Spleen (tissue), 11 donors: ENCODE results near the gene C11orf98. TPM values are rescaled to one million over a fixed set of nuclear protein-coding genes. Genes with fewer than 3 reads are reported as not detected.
"Not testable (repeated sequence)": the region's sequence is repeated elsewhere in the genome, so short reads cannot be mapped to it uniquely, and the experiment has no call there.

Source experiments
- DNase-seq: peaks from one replicate; pipeline ENCODE4 v3.0.0-alpha.2; 2020
- H3K27ac ChIP-seq, 8 donors: fragments of 200-600 bp; sonication (generic) in 7 of 8; 1 replicate in 4 of 8; 2 replicates in 4 of 8; pipeline versions ENCODE4 v1.5.0 to v1.8.0; 2016 to 2021; ENCODE audit warnings: inconsistent platforms in 4 of 8, mild to moderate bottlenecking in 4 of 8, moderate library complexity in 1 of 8
- H3K27me3 ChIP-seq, 7 donors: fragments of 200-600 bp; sonication (generic) in 6 of 7; replicated peaks in 1 of 7; 1 replicate in 4 of 7; 2 replicates in 3 of 7; pipeline versions ENCODE4 v1.5.0 to v1.8.0; 2016 to 2021; ENCODE audit warnings: inconsistent platforms in 3 of 7, mild to moderate bottlenecking in 1 of 7
- H3K36me3 ChIP-seq, 6 donors: fragments of 200-600 bp; sonication (generic) in 5 of 6; 1 replicate in 4 of 6; 2 replicates in 2 of 6; pipeline versions ENCODE4 v1.5.0 to v1.8.0; 2016 to 2021; ENCODE audit warnings: inconsistent platforms in 2 of 6
- H3K4me1 ChIP-seq, 6 donors: fragments of 200-600 bp; sonication (generic) in 5 of 6; 1 replicate in 3 of 6; 2 replicates in 3 of 6; pipeline versions ENCODE4 v1.5.0 to v1.8.0; 2016 to 2021; ENCODE audit warnings: inconsistent platforms in 3 of 6
- H3K4me3 ChIP-seq, 8 donors: fragments of 200-600 bp; sonication (generic) in 7 of 8; 1 replicate in 4 of 8; 2 replicates in 4 of 8; pipeline versions ENCODE4 v1.5.0 to v1.8.0; 2016 to 2021; ENCODE audit warnings: inconsistent platforms in 4 of 8, mild to moderate bottlenecking in 4 of 8, moderate library complexity in 2 of 8
- H3K9me3 ChIP-seq, 8 donors: fragments of 200-600 bp; sonication (generic) in 7 of 8; 1 replicate in 4 of 8; 2 replicates in 4 of 8; pipeline versions ENCODE4 v1.5.0 to v1.8.0; 2016 to 2021; ENCODE audit warnings: inconsistent platforms in 4 of 8
- CTCF ChIP-seq, 11 experiments: fragments of 200-600 bp in 7 of 11; fragments of 450-650 bp in 4 of 11; sonication (generic) in 4 of 11; IDR thresholded peaks in 8 of 11; conservative IDR thresholded peaks in 3 of 11; 1 replicate in 7 of 11; 2 replicates in 4 of 11; pipeline versions ENCODE4 v1.4.0 to v1.8.0; 2016 to 2021; ENCODE audit warnings: antibody characterized with exemption in 11 of 11, inconsistent platforms in 4 of 11, mild to moderate bottlenecking in 1 of 11
- POLR2A ChIP-seq, 3 donors: fragments of 450-650 bp; IDR thresholded peaks; one replicate each; pipeline ENCODE4 v1.5.1; 2017; ENCODE audit warnings: antibody characterized with exemption in 3 of 3, mild to moderate bottlenecking in 1 of 3
- POLR2AphosphoS5 ChIP-seq, 3 donors: sonication (generic); formaldehyde crosslinking; IDR thresholded peaks; one replicate each; pipeline ENCODE4 v1.5.1; 2017; ENCODE audit warnings: antibody characterized with exemption in 3 of 3
- whole genome bisulfite sequencing, 5 donors: extraction: QIAGEN DNeasy Blood & Tissue Kit in 3 of 5; methylation state at CpG; one replicate each; pipeline versions ENCODE4 v1.1.5 to v1.1.7; 2013 to 2018; 5-methylcytosine and 5-hydroxymethylcytosine counted together
- intact Hi-C: fragments of 100-400 bp; cut with DNase I; formaldehyde crosslinking; loops from one replicate; pipeline ENCODE4 v1.15.0; 2023; ENCODE audit warnings: low total_unique reads
- polyA plus RNA-seq, 3 donors: library from polyadenylated mRNA; stranded (reverse); fragments of 200-250 nt; gene quantifications; one replicate each; pipeline ENCODE4 v1.2.1, GENCODE V29; 2013
- total RNA-seq, 7 donors: library from RNA; depleted of rRNA in 3 of 7; stranded (reverse); fragments of >200 nt in 3 of 7; fragmentation: NEBNext Ultra II Directional in 4 of 7; extraction: Animal tissue kit (Norgen Biotek cat#: 25700) in 4 of 7; gene quantifications; one replicate each; pipeline versions ENCODE4 v1.1.0 to v1.2.1, GENCODE V29; 2016 to 2021
- donor health status: healthy with polysubstance abuse.
- donor health status: DM: no; HTN: no; CAD: no; lungs with moderate emphysema.
- donor health status: DM: no; HTN: no; CAD: no.
- donor health status: Bipolar disorder and iron deficiency.
- donor health status: healthy.
- donor health status: DM: no; HTN: no; CAD: no.
- donor health status: DM: yes; HTN: yes; CAD: no.

The C11orf98 gene
- total and polyA plus RNA-seq, 10 donors, result 30.9 to 164 (median 42.8) TPM

DNA sequence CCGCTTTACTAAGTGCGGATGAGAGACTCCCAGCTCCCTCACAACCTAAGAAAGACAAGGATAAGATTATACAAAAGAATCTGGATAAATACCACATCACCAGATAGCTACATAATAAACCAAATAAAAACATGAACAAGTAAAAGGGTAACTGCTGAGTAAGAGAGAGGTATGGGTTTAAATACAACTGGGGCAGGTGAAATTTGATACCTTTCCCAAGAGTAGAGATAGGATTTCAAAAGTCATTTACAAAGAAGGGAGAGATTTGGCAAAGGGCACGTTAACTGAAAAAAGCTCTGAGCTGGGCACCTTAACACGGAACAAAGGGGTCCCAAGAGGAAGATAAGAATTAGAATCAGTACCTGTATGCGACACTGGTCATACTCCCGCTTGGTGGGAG, 12.1 kb upstream of the C11orf98 start:
- peaks cover 0 to 56% (median 39%) of the 10 kb centered on the region in 6 donors for H3K36me3 ChIP-seq
- TF ChIP-seq CTCF (IDR thresholded peaks at IDR 0.05 in 8 of 11, conservative IDR thresholded peaks at IDR 0.05 in 3 of 11), result no peak
- no peak for TF ChIP-seq POLR2AphosphoS5 (IDR thresholded peaks at IDR 0.05)
- TF ChIP-seq POLR2A (IDR thresholded peaks at IDR 0.05), result no peak
- intact Hi-C loops, result loop anchor here (10.0 kb wide), 1 partner anchor 82 kb away; the partner anchor contains the start of gene TUT1
- H3K27ac ChIP-seq, result peak overlapping the region in 1 of 8 donors; percentile 94
- peaks cover 30 to 85% (median 55%) of the 10 kb centered on the region in 6 donors for H3K4me1 ChIP-seq
- peak overlapping the region in 1 of 8 donors; percentile 88 for H3K4me3 ChIP-seq
- no peaks in the 10 kb centered on the region for H3K27me3 ChIP-seq
- WGBS, 5 donors, result 88 to 91% (median 90%) methylated on average over 6 of the region's 6 CpGs
- no peak for DNase-seq
- no peaks in the 10 kb centered on the region for H3K9me3 ChIP-seq

DNA sequence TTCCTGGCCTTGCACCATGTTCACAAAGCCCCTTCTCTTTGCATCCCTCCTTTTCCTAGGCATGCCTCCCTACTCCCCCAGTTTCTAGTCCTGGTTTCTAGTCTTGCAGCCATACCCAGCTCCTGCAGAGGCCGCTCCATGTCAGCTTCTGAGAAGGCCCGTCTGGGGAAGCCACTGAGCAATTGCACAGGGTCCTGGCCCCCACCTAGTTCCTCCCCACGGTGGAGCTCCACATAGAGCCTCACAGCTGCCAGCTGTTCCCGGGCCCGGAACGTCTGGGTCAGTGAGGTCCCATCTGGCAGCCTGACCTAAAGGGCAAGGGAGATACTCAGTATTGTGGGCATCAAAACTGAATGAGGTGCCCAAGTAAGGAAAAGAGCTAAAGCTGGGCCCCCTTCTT, 11.7 kb upstream of the C11orf98 start:
- no peak for DNase-seq

DNA sequence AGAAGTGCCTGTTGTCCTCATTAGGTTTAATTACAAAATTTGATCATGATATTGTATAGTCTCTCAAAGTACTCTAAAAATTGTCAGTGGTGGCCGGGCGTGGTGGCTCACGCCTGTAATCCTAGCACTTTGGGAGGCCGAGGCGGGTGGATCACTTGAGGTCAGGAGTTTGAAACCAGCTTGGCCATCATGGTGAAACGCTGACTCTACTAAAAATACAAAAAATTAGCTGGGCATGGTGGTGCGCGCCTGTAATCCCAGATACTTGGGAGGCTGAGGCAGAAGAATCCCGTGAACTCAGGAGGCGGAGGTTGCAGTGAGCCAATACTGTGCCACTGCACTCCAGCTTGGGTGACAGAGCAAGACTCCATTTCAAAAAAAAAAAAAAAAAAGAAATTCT, 10.4 kb upstream of the C11orf98 start:
- not testable (repeated sequence) for DNase-seq, H3K4me3 ChIP-seq, H3K27ac ChIP-seq, H3K9me3 ChIP-seq, H3K27me3 ChIP-seq
- 91 to 98% (median 94%) methylated on average over 10 of the region's 10 CpGs for WGBS, 5 donors
- intact Hi-C loops, result loop anchor here (10.0 kb wide), 1 partner anchor 81 kb away; the partner anchor contains the start of gene TUT1
- peaks cover 35 to 89% (median 64%) of the 10 kb centered on the region in 6 donors for H3K4me1 ChIP-seq
- H3K36me3 ChIP-seq, result peaks cover 0 to 56% (median 39%) of the 10 kb centered on the region in 6 donors

More for the DNA sequence above, 11.7 kb upstream of the C11orf98 start:
- intact Hi-C loops, result loop anchor here (10.0 kb wide), 1 partner anchor 82 kb away; the partner anchor contains the start of gene TUT1
- Histone ChIP-seq H3K9me3 (no peaks in the 10 kb centered on the region), H3K27me3 (no peaks in the 10 kb centered on the region), H3K4me3 (no peak overlapping the region), H3K27ac (peak overlapping the region in 1 of 8 donors; percentile 8), H3K4me1 (peaks cover 30 to 88% (median 57%) of the 10 kb centered on the region in 6 donors), H3K36me3 (peaks cover 0 to 56% (median 39%) of the 10 kb centered on the region in 6 donors)
- 54 to 75% (median 73%) methylated on average over 6 of the region's 6 CpGs for WGBS, 5 donors
- no peak for TF ChIP-seq CTCF (IDR thresholded peaks at IDR 0.05 in 8 of 11, conservative IDR thresholded peaks at IDR 0.05 in 3 of 11)
- no peak for TF ChIP-seq POLR2AphosphoS5 (IDR thresholded peaks at IDR 0.05)
- TF ChIP-seq POLR2A (IDR thresholded peaks at IDR 0.05), result no peak

DNA sequence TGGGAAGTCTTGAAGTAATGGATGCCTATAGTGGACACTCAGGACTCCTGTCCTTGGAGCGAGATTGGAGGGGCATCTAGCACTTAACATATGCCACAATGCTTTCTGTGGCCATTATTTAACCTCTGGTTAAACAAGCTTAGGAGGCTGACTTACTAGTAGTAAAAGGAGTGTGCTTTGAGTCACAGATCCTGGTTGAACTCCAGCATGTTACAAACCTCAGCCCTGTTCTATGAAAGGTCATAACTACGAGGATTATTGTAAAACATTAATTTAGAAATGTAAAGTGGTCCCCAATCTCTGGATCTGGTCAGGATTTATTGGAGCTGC, 8.2 kb upstream of the C11orf98 start:
- Histone ChIP-seq H3K4me3 (peak overlapping the region in 3 of 8 donors; percentile 94 to 96 (median 95)), H3K27me3 (no peaks in the 10 kb centered on the region), H3K4me1 (peaks cover 25 to 91% (median 67%) of the 10 kb centered on the region in 6 donors), H3K36me3 (peaks cover 0 to 56% (median 39%) of the 10 kb centered on the region in 6 donors), H3K9me3 (no peaks in the 10 kb centered on the region), H3K27ac (peak overlapping the region in 4 of 8 donors; percentile 92 to 96 (median 94))
- TF ChIP-seq CTCF (IDR thresholded peaks at IDR 0.05 in 8 of 11, conservative IDR thresholded peaks at IDR 0.05 in 3 of 11) (no peak), POLR2A (IDR thresholded peaks at IDR 0.05) (no peak), POLR2AphosphoS5 (IDR thresholded peaks at IDR 0.05) (no peak)
- intact Hi-C loops, result loop anchor here (10.0 kb wide), 1 partner anchor 78 kb away; the partner anchor contains the start of gene TUT1
- 85 to 92% (median 87%) methylated on average over 2 of the region's 2 CpGs for WGBS, 5 donors
- DNase-seq, result no peak
